GM12872 (cell line): ENCODE results near the gene LSR.
A peak's percentile ranks its signal among the peaks of the same experiment; 100 is the strongest.

Source experiments
- CTCF ChIP-seq: IDR thresholded peaks from 3 replicates; pipeline ENCODE4 v1.5.1; 2011; ENCODE audit warnings: low read depth, mild to moderate bottlenecking, low read length, moderate library complexity; ENCODE audit not compliant: insufficient read depth

The LSR gene

GRCh38 chr19:35206855-35207254, 41.9 kb upstream of the LSR start:
- no peak for TF ChIP-seq CTCF

GRCh38 chr19:35207391-35207871, 41.4 kb upstream of the LSR start:
- no peak for TF ChIP-seq CTCF

- no peak for TF ChIP-seq CTCF
These were observed 40.7 kb upstream of the LSR start for GRCh38 chr19:35208121-35208520.

GRCh38 chr19:35209646-35210045, 39.2 kb upstream of the LSR start:
- no peak for TF ChIP-seq CTCF

- TF ChIP-seq CTCF, result 0 out of 3 replicates have a peak, but pooled peaks have one; percentile 14
These were observed 37.1 kb upstream of the LSR start for GRCh38 chr19:35211545-35212230.

- no peak for TF ChIP-seq CTCF
These were observed 36.6 kb upstream of the LSR start for GRCh38 chr19:35212241-35212640.

GRCh38 chr19:35213663-35214632, 34.9 kb upstream of the LSR start:
- no peak for TF ChIP-seq CTCF
